ENCODE data around the gene POLR2H. TPM values are rescaled to one million over a fixed set of nuclear protein-coding genes. Genes with fewer than 3 reads are reported as not detected.

The POLR2H gene
- total and polyA plus RNA-seq, 8 donors: 14.0 to 273 (median 110) TPM

DNA sequence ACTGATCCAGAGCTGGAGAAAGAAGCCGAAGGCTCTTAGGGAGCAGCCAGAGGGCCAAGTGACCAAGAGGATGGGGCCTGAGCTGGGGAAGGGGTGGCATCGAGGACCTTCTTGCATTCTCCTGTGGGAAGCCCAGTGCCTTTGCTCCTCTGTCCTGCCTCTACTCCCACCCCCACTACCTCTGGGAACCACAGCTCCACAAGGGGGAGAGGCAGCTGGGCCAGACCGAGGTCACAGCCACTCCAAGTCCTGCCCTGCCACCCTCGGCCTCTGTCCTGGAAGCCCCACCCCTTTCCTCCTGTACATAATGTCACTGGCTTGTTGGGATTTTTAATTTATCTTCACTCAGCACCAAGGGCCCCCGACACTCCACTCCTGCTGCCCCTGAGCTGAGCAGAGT is 27.9 kb downstream of the POLR2H start:
- DNase-seq: no peak
- intact Hi-C loops (cut with DNase I; ENCODE audit: low total_unique reads): no loop called here
- Histone ChIP-seq H3K9me3 (no peaks in the 10 kb centered on the region), H3K36me3 (peaks cover 0 to 43% (median 20%) of the 10 kb centered on the region in 4 donors), H3K4me3 (no peak overlapping the region), H3K27ac (no peak overlapping the region), H3K27me3 (peaks cover 0 to 9% (median 0%) of the 10 kb centered on the region in 3 donors), H3K4me1 (no peaks in the 10 kb centered on the region)
- no peak for TF ChIP-seq EP300 (IDR thresholded peaks at IDR 0.05)
- no peak for TF ChIP-seq CTCF (IDR thresholded peaks at IDR 0.05)
- TF ChIP-seq POLR2AphosphoS5 (IDR thresholded peaks at IDR 0.05): no peak
- no peak for TF ChIP-seq POLR2A (IDR thresholded peaks at IDR 0.05)
- WGBS, 5 donors: 44 to 52% (median 47%) methylated on average over 4 to 5 of the region's 5 CpGs

DNA sequence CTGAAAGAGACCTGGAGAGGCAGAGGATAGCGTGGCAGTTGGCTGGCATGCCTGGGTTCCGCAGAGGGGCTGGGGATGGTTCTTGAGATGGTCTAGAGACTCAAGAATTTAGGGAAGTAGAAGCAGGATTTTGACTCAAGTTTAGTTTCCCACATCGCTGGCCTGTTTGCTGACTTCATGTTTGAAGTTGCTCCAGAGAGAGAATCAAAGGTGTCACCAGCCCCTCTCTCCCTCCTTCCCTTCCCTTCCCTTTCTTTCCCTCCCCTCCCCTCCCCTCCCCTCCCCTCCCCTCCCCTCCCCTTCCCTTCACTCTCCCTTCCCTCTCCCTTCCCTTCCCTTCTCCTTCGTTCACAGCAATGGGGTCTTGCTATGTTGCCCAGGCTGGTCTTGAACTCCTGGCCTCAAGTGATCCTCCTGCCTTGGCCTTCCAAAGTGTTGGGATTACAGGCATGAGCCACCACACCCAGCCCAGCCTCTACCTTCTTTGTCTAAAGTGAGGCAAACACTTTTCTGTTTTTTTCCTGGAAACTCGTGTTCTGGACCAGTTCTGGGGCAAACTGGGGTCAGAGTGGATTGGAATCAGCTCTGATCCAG is 28.5 kb downstream of the POLR2H start:
- H3K9me3 ChIP-seq: no peaks in the 10 kb centered on the region

GRCh38 chr3:184391266-184391665 is 29.8 kb downstream of the POLR2H start:
- intact Hi-C loops (cut with DNase I; ENCODE audit: low total_unique reads): no loop called here
- no peak for DNase-seq
- WGBS, 5 donors: 75 to 89% (median 87%) methylated on average over 3 of the region's 3 CpGs
- Histone ChIP-seq H3K9me3 (no peaks in the 10 kb centered on the region), H3K27me3 (peaks cover 0 to 4% (median 0%) of the 10 kb centered on the region in 3 donors), H3K36me3 (peaks cover 0 to 29% (median 14%) of the 10 kb centered on the region in 4 donors), H3K27ac (no peak overlapping the region), H3K4me3 (no peak overlapping the region), H3K4me1 (no peaks in the 10 kb centered on the region)
- no peak for TF ChIP-seq POLR2AphosphoS5 (IDR thresholded peaks at IDR 0.05)
- no peak for TF ChIP-seq EP300 (IDR thresholded peaks at IDR 0.05)

More for the DNA sequence above, 28.5 kb downstream of the POLR2H start:
- H3K4me1 ChIP-seq: no peaks in the 10 kb centered on the region
- WGBS, 5 donors: 79 to 88% (median 88%) methylated on average over 4 to 5 of the region's 5 CpGs
- no peak for DNase-seq
- peaks cover 0 to 36% (median 18%) of the 10 kb centered on the region in 4 donors for H3K36me3 ChIP-seq
- H3K4me3 ChIP-seq: no peak overlapping the region
- no peak for TF ChIP-seq POLR2A (IDR thresholded peaks at IDR 0.05)
- TF ChIP-seq POLR2AphosphoS5 (IDR thresholded peaks at IDR 0.05): no peak
- TF ChIP-seq EP300 (IDR thresholded peaks at IDR 0.05): no peak
- no peak for TF ChIP-seq CTCF (IDR thresholded peaks at IDR 0.05)
- no peak overlapping the region for H3K27ac ChIP-seq
- intact Hi-C loops (cut with DNase I; ENCODE audit: low total_unique reads): no loop called here
- H3K27me3 ChIP-seq: peaks cover 0 to 9% (median 0%) of the 10 kb centered on the region in 3 donors

DNA sequence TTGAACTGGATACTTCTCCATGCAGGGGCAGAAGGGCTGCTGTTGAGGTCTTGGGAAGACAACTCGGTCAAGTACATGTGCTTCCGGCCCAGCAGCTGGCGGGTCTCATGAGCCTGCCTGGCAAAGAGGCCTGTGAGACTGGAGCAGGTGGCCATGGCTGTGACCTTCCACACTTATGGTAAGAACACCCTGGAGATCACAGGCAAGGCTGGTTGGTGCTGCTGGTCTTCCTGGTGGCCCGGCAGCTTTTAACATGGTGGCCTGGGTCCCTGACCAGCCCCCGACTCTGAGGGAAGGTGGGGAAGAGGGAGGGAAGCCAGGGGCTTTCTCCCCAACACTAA is 33.8 kb downstream of the POLR2H start:
- no peak for DNase-seq
- Histone ChIP-seq H3K27me3 (no peaks in the 10 kb centered on the region), H3K9me3 (no peaks in the 10 kb centered on the region), H3K36me3 (no peaks in the 10 kb centered on the region), H3K27ac (no peak overlapping the region), H3K4me1 (no peaks in the 10 kb centered on the region), H3K4me3 (no peak overlapping the region)
- 76 to 89% (median 81%) methylated on average over 5 of the region's 5 CpGs for WGBS, 5 donors
- intact Hi-C loops (cut with DNase I; ENCODE audit: low total_unique reads): no loop called here
- no peak for TF ChIP-seq POLR2A (IDR thresholded peaks at IDR 0.05)
- no peak for TF ChIP-seq POLR2AphosphoS5 (IDR thresholded peaks at IDR 0.05)
- TF ChIP-seq EP300 (IDR thresholded peaks at IDR 0.05): no peak
- no peak for TF ChIP-seq CTCF (IDR thresholded peaks at IDR 0.05)

DNA sequence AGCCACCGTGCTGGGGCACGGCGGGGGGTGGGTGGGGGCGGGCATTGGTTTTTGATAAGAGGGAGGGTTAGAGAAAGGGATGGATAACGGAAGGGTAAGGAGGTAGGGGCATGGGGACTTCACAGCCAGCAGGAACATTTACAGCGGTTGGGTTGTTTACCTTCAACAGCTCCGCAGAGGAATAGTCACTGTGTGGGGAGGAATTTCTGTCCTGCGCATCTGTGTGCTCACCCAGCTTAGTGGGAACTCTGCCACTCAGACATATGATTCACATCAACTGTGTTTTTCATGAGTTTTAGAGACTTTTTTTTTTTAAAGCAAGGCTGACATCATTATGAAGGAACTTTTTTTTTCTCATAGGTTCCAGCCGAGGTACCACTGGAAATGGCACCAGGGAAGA is 37.9 kb downstream of the POLR2H start:
- H3K27me3 ChIP-seq: peaks cover 0 to 11% (median 0%) of the 10 kb centered on the region in 3 donors

More for the DNA sequence above, 37.9 kb downstream of the POLR2H start:
- no peak overlapping the region for H3K4me3 ChIP-seq
- no peaks in the 10 kb centered on the region for H3K36me3 ChIP-seq
- H3K4me1 ChIP-seq: no peaks in the 10 kb centered on the region
- H3K27ac ChIP-seq: no peak overlapping the region
- no peaks in the 10 kb centered on the region for H3K9me3 ChIP-seq
- peak in 1 of 2 donors; percentile 77 for DNase-seq
- TF ChIP-seq EP300 (IDR thresholded peaks at IDR 0.05) (no peak), POLR2A (IDR thresholded peaks at IDR 0.05) (no peak), CTCF (IDR thresholded peaks at IDR 0.05) (no peak), POLR2AphosphoS5 (IDR thresholded peaks at IDR 0.05) (no peak)
- intact Hi-C loops (cut with DNase I; ENCODE audit: low total_unique reads): no loop called here
- 16 to 32% (median 19%) methylated on average over 9 of the region's 9 CpGs for WGBS, 5 donors
